H9 (cell line): ENCODE results near the gene PLA1A. TPM values are rescaled to one million over a fixed set of nuclear protein-coding genes. Genes with fewer than 3 reads are reported as not detected.

Experiments
- DNase-seq: peaks from one replicate; pipeline ENCODE4 v3.0.0-alpha.2; 2017
- H2AFZ ChIP-seq: one replicate; pipeline ENCODE4 v1.6.1; 2013; ENCODE audit warnings: mild to moderate bottlenecking, low read length, control low read depth, moderate library complexity
- H2AK5ac ChIP-seq: 2 replicates; pipeline ENCODE4 v1.6.1; 2013; ENCODE audit warnings: low read length, control low read depth, mixed read lengths; ENCODE audit not compliant: insufficient read length
- H2BK120ac ChIP-seq: one replicate; pipeline ENCODE4 v1.6.1; 2013; ENCODE audit warnings: low read depth, mild to moderate bottlenecking, low read length, control low read depth, inconsistent platforms; ENCODE audit not compliant: poor library complexity, severe bottlenecking
- H2BK12ac ChIP-seq: 2 replicates; pipeline ENCODE4 v1.6.1; 2013; ENCODE audit warnings: low read length, control low read depth, mixed read lengths, low read depth; ENCODE audit not compliant: insufficient read length
- H2BK15ac ChIP-seq: 2 replicates; pipeline ENCODE4 v1.6.1; 2013; ENCODE audit warnings: low read depth, low read length, control low read depth
- H2BK20ac ChIP-seq: one replicate; pipeline ENCODE4 v1.6.1; 2013; ENCODE audit warnings: low read depth, mild to moderate bottlenecking, low read length, control low read depth, inconsistent platforms; ENCODE audit not compliant: poor library complexity, severe bottlenecking
- H2BK5ac ChIP-seq: 2 replicates; pipeline ENCODE4 v1.6.1; 2013; ENCODE audit warnings: low read length, control low read depth, mixed read lengths; ENCODE audit not compliant: insufficient read length
- H3K14ac ChIP-seq: 2 replicates; pipeline ENCODE4 v1.6.1; 2013; ENCODE audit warnings: low read length, control low read depth; ENCODE audit not compliant: insufficient read depth
- H3K18ac ChIP-seq: 2 replicates; pipeline ENCODE4 v1.6.1; 2013; ENCODE audit warnings: low read depth, mild to moderate bottlenecking, mixed read lengths, low read length, control low read depth; ENCODE audit not compliant: insufficient read length
- H3K23ac ChIP-seq: 2 replicates; pipeline ENCODE4 v1.6.1; 2013; ENCODE audit warnings: low read length, control low read depth, mixed read lengths, low read depth; ENCODE audit not compliant: insufficient read length
- H3K23me2 ChIP-seq: 2 replicates; pipeline ENCODE4 v1.6.1; 2013; ENCODE audit warnings: low read depth, mild to moderate bottlenecking, mixed read lengths, low read length, control low read depth; ENCODE audit not compliant: insufficient read length, poor library complexity, severe bottlenecking
- H3K27ac ChIP-seq: 2 replicates; pipeline ENCODE4 v1.5.1; 2013; ENCODE audit warnings: low read length, control low read depth, mixed read lengths, low read depth; ENCODE audit not compliant: insufficient read length
- H3K27me3 ChIP-seq: 2 replicates; pipeline ENCODE4 v1.6.1; 2013; ENCODE audit warnings: low read length, control low read depth, inconsistent platforms; ENCODE audit not compliant: insufficient read depth
- H3K4ac ChIP-seq: 2 replicates; pipeline ENCODE4 v1.6.1; 2013; ENCODE audit warnings: low read depth, mild to moderate bottlenecking, control low read depth, inconsistent platforms, low read length, moderate library complexity
- H3K4me1 ChIP-seq: 2 replicates; pipeline ENCODE4 v1.6.1; 2013; ENCODE audit warnings: low read length, control low read depth, inconsistent platforms; ENCODE audit not compliant: insufficient read depth
- H3K4me2 ChIP-seq: 2 replicates; pipeline ENCODE4 v1.6.1; 2013; ENCODE audit warnings: low read length, control low read depth, mixed read lengths; ENCODE audit not compliant: insufficient read length, insufficient read depth
- H3K56ac ChIP-seq: 2 replicates; pipeline ENCODE4 v1.6.1; 2013; ENCODE audit warnings: low read depth, mild to moderate bottlenecking, mixed read lengths, low read length, control low read depth; ENCODE audit not compliant: insufficient read length
- H3K79me1 ChIP-seq: 2 replicates; pipeline ENCODE4 v1.6.1; 2013; ENCODE audit warnings: low read depth, mild to moderate bottlenecking, moderate library complexity, low read length, control low read depth, inconsistent platforms; ENCODE audit not compliant: insufficient read depth, poor library complexity, severe bottlenecking
- H3K79me2 ChIP-seq: 2 replicates; pipeline ENCODE4 v1.6.1; 2013; ENCODE audit warnings: low read length, control low read depth, inconsistent platforms; ENCODE audit not compliant: insufficient read depth
- H3K9ac ChIP-seq: 2 replicates; pipeline ENCODE4 v1.6.1; 2013; ENCODE audit warnings: low read length, control low read depth, mixed read lengths; ENCODE audit not compliant: insufficient read length; ENCODE audit errors: extremely low read depth
- H3K9me3 ChIP-seq: one replicate; pipeline ENCODE4 v1.6.1; 2013; ENCODE audit warnings: low read depth, low read length, inconsistent platforms; ENCODE audit not compliant: control insufficient read depth
- H3T11ph ChIP-seq: one replicate; pipeline ENCODE4 v1.6.1; 2013; ENCODE audit warnings: mild to moderate bottlenecking, low read length, control low read depth, inconsistent platforms
- H4K20me1 ChIP-seq: one replicate; pipeline ENCODE4 v1.6.1; 2013; ENCODE audit not compliant: control insufficient read depth, insufficient read length, insufficient read depth
- H4K5ac ChIP-seq: 2 replicates; pipeline ENCODE4 v1.6.1; 2013; ENCODE audit warnings: low read depth, mild to moderate bottlenecking, mixed read lengths, low read length, control low read depth; ENCODE audit not compliant: insufficient read length
- H4K8ac ChIP-seq: replicated peaks from 2 replicates; pipeline ENCODE4 v1.6.1; 2013; ENCODE audit warnings: low read length, control low read depth, mixed read lengths, low read depth; ENCODE audit not compliant: insufficient read length
- H4K91ac ChIP-seq: 2 replicates; pipeline ENCODE4 v1.6.1; 2013; ENCODE audit warnings: low read depth, mild to moderate bottlenecking, moderate library complexity, mixed read lengths, low read length, control low read depth; ENCODE audit not compliant: insufficient read length
- H3K27ac Mint-ChIP-seq, 3 experiments: 2 replicates in 2 of 3; 3 replicates in 1 of 3; pipeline ENCODE4 v1.8.0; 2020 to 2021; ENCODE audit warnings: mixed read lengths in 3 of 3, mild to moderate bottlenecking in 1 of 3, moderate library complexity in 1 of 3
- H3K27me3 Mint-ChIP-seq: 2 replicates; pipeline ENCODE4 v1.8.0; 2021; ENCODE audit warnings: low read depth, mild to moderate bottlenecking, moderate library complexity, mixed read lengths
- H3K36me3 Mint-ChIP-seq, 3 experiments: 2 replicates in 2 of 3; 3 replicates in 1 of 3; pipeline ENCODE4 v1.8.0; 2020 to 2021; ENCODE audit warnings: low read depth in 3 of 3, mixed read lengths in 3 of 3; ENCODE audit not compliant: insufficient read depth in 1 of 3
- H3K4me1 Mint-ChIP-seq, 2 experiments: 2 replicates each; pipeline ENCODE4 v1.8.0; 2020; ENCODE audit warnings: mixed read lengths in 2 of 2
- H3K4me3 Mint-ChIP-seq, 2 experiments: 2 replicates in 1 of 2; 3 replicates in 1 of 2; pipeline ENCODE4 v1.8.0; 2020 to 2021; ENCODE audit warnings: mild to moderate bottlenecking in 2 of 2, mixed read lengths in 2 of 2, moderate library complexity in 1 of 2
- H3K9me3 Mint-ChIP-seq, 2 experiments: 2 replicates in 1 of 2; 3 replicates in 1 of 2; pipeline ENCODE4 v1.8.0; 2020; ENCODE audit warnings: mild to moderate bottlenecking in 2 of 2, mixed read lengths in 2 of 2, moderate library complexity in 1 of 2
- WGBS: extraction: QIAGEN DNeasy Blood & Tissue Kit; methylation state at CpG from one replicate; pipeline ENCODE4 v1.1.7; 2013; ENCODE audit warnings: missing lambda C conversion rate, low lambda C conversion rate, mixed read lengths; ENCODE audit not compliant: insufficient read length; ENCODE audit errors: extremely low coverage; 5-methylcytosine and 5-hydroxymethylcytosine counted together
- total RNA-seq: library from RNA; stranded (reverse); gene quantifications from 2 replicates; pipeline ENCODE4 v1.2.1, GENCODE V29; 2021
- TF ChIP-seq, protein P1 (sequence below): fragments of 200-600 bp; sonication (generic); conservative IDR thresholded peaks from 3 replicates; pipeline ENCODE4 v1.8.0; 2021; ENCODE audit warnings: antibody characterized with exemption, mild to moderate bottlenecking

The PLA1A gene
- total RNA-seq, 1 experiment from 2014 or later, result not detected

DNA sequence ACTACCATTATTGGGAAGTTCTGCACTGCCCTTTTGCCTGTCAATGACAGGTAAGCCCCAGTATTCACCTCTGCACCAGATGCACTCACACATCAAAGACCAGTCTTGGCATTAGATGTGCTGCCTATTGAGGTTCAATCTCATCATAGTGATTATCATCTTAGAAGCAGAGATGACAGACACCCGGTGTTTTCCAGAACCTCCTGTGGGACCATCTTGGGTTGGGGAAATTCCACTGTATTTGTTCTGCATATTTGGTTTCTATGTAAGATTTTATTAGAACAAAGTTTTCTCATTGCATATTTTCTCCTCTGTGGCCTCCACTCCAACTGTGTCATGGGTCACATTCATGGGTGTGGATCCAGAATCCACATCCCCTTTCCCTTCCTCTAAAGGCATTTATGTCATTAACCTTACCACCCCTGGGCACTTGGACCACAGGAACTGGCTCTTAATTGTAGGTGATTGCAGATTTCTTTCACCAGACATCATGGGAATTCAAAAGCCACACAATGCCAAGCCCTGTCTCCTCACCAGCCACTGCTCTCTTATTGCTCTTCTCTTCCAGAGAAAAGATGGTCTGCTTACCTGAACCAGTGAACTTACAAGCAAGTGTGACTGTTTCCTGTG is 31.2 kb downstream of the PLA1A start:
- no peak overlapping the region for H4K5ac ChIP-seq
- DNase-seq, result no peak
- Mint-ChIP-seq H3K4me1 (peaks cover 20 to 27% of the 10 kb centered on the region in 2 experiments), H3K9me3 (no peaks in the 10 kb centered on the region; a peak in 1 of 5 replicates), H3K36me3 (no peaks in the 10 kb centered on the region), H3K27me3 (peaks cover 4% of the 10 kb centered on the region), H3K27ac (no peak overlapping the region; a peak in 1 of 7 replicates), H3K4me3 (no peak overlapping the region)
- H4K91ac ChIP-seq, result no peak overlapping the region
- H3K4ac ChIP-seq, result no peak overlapping the region
- H2BK12ac ChIP-seq, result no peak overlapping the region
- H3K9me3 ChIP-seq, result no peaks in the 10 kb centered on the region
- no peak overlapping the region for H3T11ph ChIP-seq
- H2BK15ac ChIP-seq, result no peak overlapping the region
- H2BK5ac ChIP-seq, result no peak overlapping the region
- TF ChIP-seq, protein P1, sequence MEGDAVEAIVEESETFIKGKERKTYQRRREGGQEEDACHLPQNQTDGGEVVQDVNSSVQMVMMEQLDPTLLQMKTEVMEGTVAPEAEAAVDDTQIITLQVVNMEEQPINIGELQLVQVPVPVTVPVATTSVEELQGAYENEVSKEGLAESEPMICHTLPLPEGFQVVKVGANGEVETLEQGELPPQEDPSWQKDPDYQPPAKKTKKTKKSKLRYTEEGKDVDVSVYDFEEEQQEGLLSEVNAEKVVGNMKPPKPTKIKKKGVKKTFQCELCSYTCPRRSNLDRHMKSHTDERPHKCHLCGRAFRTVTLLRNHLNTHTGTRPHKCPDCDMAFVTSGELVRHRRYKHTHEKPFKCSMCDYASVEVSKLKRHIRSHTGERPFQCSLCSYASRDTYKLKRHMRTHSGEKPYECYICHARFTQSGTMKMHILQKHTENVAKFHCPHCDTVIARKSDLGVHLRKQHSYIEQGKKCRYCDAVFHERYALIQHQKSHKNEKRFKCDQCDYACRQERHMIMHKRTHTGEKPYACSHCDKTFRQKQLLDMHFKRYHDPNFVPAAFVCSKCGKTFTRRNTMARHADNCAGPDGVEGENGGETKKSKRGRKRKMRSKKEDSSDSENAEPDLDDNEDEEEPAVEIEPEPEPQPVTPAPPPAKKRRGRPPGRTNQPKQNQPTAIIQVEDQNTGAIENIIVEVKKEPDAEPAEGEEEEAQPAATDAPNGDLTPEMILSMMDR, result no peak
- no peak overlapping the region for H3K14ac ChIP-seq
- no peaks in the 10 kb centered on the region for H3K4me1 ChIP-seq
- H3K27ac ChIP-seq, result no peak overlapping the region
- no peaks in the 10 kb centered on the region for H3K27me3 ChIP-seq
- H3K23ac ChIP-seq, result no peak overlapping the region
- H3K23me2 ChIP-seq, result no peaks in the 10 kb centered on the region
- H4K8ac ChIP-seq, result no peak overlapping the region
- H2BK120ac ChIP-seq, result no peak overlapping the region
- H2BK20ac ChIP-seq, result no peak overlapping the region
- H3K79me2 ChIP-seq, result no peaks in the 10 kb centered on the region
- no peak overlapping the region for H3K56ac ChIP-seq
- no peak overlapping the region for H2AK5ac ChIP-seq
- no peak overlapping the region for H3K9ac ChIP-seq
- no peaks in the 10 kb centered on the region for H3K79me1 ChIP-seq
- H3K18ac ChIP-seq, result no peak overlapping the region
- no CpG with 5 or more reads among the region's 1 CpG for WGBS
- no peak overlapping the region for H3K4me2 ChIP-seq
- H4K20me1 ChIP-seq, result no peaks in the 10 kb centered on the region
- H2AFZ ChIP-seq, result no peak overlapping the region
